ENCODE results near the gene SLC13A3. TPM values are rescaled to one million over a fixed set of nuclear protein-coding genes. Genes with fewer than 3 reads are reported as not detected.
A peak's percentile ranks its signal among the peaks of the same experiment; 100 is the strongest.

Gene SLC13A3
- total RNA-seq, 1 experiment from 2014 or later, result 17.5 TPM

DNA sequence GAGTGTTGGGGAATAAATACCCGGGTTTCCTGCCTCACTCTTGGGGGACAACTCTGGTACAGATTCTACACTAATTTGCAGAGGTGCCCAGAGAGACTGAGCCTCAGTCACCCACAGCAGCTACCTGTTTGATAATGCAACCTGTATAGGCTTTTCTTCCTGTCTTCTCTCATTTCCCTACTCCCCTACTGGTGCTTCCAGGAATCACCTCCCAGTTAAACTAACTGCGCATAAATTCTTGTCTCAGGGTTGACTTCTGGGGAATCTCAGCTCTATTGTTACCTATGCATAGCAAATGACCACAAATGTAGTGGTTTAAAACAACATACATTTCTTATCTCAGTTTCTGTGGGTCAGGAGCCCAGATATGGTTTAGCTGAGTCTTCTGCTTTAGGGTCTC is 112.1 kb downstream of the SLC13A3 start:
- no peak for DNase-seq
- Histone ChIP-seq H2BK120ac (ENCODE audit: low read depth, low read length, poor library complexity, severe bottlenecking) (no peak overlapping the region), H3K14ac (ENCODE audit: insufficient read depth, low read length) (no peak overlapping the region), H2BK12ac (ENCODE audit: insufficient read length, low read depth, low read length) (peak overlapping the region; percentile 68), H3K4me2 (ENCODE audit: insufficient read depth, insufficient read length, low read length) (no peak overlapping the region), H4K8ac (replicated peaks; ENCODE audit: insufficient read length, low read depth, low read length) (no peak overlapping the region), H3T11ph (ENCODE audit: low read length) (no peak overlapping the region), H3K4ac (ENCODE audit: low read depth, low read length) (no peak overlapping the region), H4K20me1 (ENCODE audit: control insufficient read depth, insufficient read depth, insufficient read length) (no peaks in the 10 kb centered on the region), H3K23me2 (ENCODE audit: insufficient read length, low read depth, low read length, poor library complexity, severe bottlenecking) (no peaks in the 10 kb centered on the region), H3K9ac (ENCODE audit: extremely low read depth, insufficient read length, low read length) (no peak overlapping the region), H2BK15ac (ENCODE audit: low read depth, low read length) (peak overlapping the region; percentile 83; the same call in 1 of the 2 replicates), H3K27ac (ENCODE audit: insufficient read length, low read depth, low read length) (no peak overlapping the region), H3K79me1 (ENCODE audit: insufficient read depth, low read depth, low read length, poor library complexity, severe bottlenecking) (no peaks in the 10 kb centered on the region), H3K79me2 (ENCODE audit: insufficient read depth, low read length) (no peaks in the 10 kb centered on the region), H4K91ac (ENCODE audit: insufficient read length, low read depth, low read length) (no peak overlapping the region), H2BK20ac (ENCODE audit: low read depth, low read length, poor library complexity, severe bottlenecking) (no peak overlapping the region), H4K5ac (ENCODE audit: insufficient read length, low read depth, low read length) (no peak overlapping the region), H3K56ac (ENCODE audit: insufficient read length, low read depth, low read length) (no peak overlapping the region), H3K4me1 (ENCODE audit: insufficient read depth, low read length) (peaks cover 2% of the 10 kb centered on the region; the same call in 1 of the 2 replicates), H3K18ac (ENCODE audit: insufficient read length, low read depth, low read length) (no peak overlapping the region), H2BK5ac (ENCODE audit: insufficient read length, low read length) (no peak overlapping the region), H2AFZ (ENCODE audit: low read length) (no peak overlapping the region), H3K27me3 (ENCODE audit: insufficient read depth, low read length) (no peaks in the 10 kb centered on the region), H2AK5ac (ENCODE audit: insufficient read length, low read length) (no peak overlapping the region), H3K23ac (ENCODE audit: insufficient read length, low read depth, low read length) (no peak overlapping the region), H3K9me3 (ENCODE audit: control insufficient read depth, low read depth, low read length) (no peaks in the 10 kb centered on the region)
- H3K36me3 Mint-ChIP-seq (ENCODE audit: insufficient read depth in 1 of 3, low read depth in 3 of 3), result no peaks in the 10 kb centered on the region
- no peaks in the 10 kb centered on the region; a peak in 1 of 5 replicates for H3K9me3 Mint-ChIP-seq
- H3K27ac Mint-ChIP-seq, result no peak overlapping the region
- WGBS (ENCODE audit: extremely low coverage, insufficient read length, low lambda C conversion rate), result no CpG with 5 or more reads among the region's 2 CpGs
- peaks cover 2% of the 10 kb centered on the region for H3K27me3 Mint-ChIP-seq (ENCODE audit: low read depth)
- TF ChIP-seq CTCF (conservative IDR thresholded peaks at IDR 0.05), result peak; percentile 65
- peaks cover 10 to 11% of the 10 kb centered on the region in 2 experiments for H3K4me1 Mint-ChIP-seq
- H3K4me3 Mint-ChIP-seq, result no peak overlapping the region

All from H9 (cell line).